ENCODE measurements around the gene TMCC2. TPM values are rescaled to one million over a fixed set of nuclear protein-coding genes. Genes with fewer than 3 reads are reported as not detected.

Gene TMCC2
- total RNA-seq, 2 donors from 2014 or later = 6.8 to 8.9 TPM

DNA sequence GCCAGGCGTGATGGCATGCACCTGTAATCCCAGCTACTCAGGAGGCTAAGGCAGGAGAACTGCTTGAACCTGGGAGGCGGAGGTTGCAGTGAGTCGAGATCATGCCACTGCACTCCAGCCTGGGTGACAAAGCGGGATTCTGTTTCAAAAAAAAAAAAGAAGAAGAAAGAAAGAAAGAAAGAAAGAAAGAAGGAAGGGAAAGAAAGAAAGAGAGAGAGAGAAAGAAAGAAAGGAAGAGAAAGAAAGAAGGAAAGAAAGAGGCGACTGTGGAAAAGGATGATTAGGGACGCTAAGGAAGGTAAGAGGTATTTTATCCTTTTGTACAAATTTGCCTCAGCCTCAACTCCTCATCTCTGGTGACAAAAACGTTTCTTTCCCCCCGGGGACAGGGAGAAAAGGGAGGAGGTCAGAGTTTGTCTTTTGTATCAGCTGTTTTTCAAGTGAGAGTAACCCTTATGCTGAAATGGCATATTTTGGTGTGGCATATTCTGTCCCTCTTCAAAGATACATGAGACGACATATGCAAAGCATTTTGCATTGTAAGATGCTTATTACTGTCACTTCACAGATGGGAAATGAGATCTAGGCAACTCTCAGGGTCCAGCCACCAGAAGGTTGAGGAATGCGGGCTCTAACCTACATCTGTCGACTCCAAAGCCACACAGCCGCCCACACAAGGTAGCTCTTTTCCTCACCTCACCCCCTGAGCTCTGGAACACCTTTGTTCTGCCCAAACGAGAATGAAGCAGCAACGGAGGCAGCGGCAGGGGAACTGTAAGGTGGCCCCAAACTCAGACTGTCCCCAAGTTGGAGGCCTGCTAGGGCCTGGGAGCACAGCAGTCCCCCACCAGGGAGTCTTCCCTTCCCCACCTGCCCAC is 55.8 kb downstream of the TMCC2 start:
- no peak overlapping the region for H3K27ac ChIP-seq
- H3K9me3 ChIP-seq = no peaks in the 10 kb centered on the region
- DNase-seq (ENCODE audit: low spot score) (no peak), ATAC-seq (ENCODE audit: insufficient number of reproducible peaks, low FRiP score, low read depth) (no peak)
- TF ChIP-seq, protein P1, sequence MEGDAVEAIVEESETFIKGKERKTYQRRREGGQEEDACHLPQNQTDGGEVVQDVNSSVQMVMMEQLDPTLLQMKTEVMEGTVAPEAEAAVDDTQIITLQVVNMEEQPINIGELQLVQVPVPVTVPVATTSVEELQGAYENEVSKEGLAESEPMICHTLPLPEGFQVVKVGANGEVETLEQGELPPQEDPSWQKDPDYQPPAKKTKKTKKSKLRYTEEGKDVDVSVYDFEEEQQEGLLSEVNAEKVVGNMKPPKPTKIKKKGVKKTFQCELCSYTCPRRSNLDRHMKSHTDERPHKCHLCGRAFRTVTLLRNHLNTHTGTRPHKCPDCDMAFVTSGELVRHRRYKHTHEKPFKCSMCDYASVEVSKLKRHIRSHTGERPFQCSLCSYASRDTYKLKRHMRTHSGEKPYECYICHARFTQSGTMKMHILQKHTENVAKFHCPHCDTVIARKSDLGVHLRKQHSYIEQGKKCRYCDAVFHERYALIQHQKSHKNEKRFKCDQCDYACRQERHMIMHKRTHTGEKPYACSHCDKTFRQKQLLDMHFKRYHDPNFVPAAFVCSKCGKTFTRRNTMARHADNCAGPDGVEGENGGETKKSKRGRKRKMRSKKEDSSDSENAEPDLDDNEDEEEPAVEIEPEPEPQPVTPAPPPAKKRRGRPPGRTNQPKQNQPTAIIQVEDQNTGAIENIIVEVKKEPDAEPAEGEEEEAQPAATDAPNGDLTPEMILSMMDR (IDR thresholded peaks at IDR 0.05) = no peak
- H3K27me3 ChIP-seq (replicated peaks; ENCODE audit: insufficient read depth) = no peaks in the 10 kb centered on the region
- no peak overlapping the region for H3K4me3 ChIP-seq
- peaks cover 2 to 6% of the 10 kb centered on the region in 2 donors for H3K4me1 ChIP-seq (ENCODE audit: control insufficient read depth in 1 of 2, low read depth in 2 of 2)
- no peaks in the 10 kb centered on the region for H3K36me3 ChIP-seq

DNA sequence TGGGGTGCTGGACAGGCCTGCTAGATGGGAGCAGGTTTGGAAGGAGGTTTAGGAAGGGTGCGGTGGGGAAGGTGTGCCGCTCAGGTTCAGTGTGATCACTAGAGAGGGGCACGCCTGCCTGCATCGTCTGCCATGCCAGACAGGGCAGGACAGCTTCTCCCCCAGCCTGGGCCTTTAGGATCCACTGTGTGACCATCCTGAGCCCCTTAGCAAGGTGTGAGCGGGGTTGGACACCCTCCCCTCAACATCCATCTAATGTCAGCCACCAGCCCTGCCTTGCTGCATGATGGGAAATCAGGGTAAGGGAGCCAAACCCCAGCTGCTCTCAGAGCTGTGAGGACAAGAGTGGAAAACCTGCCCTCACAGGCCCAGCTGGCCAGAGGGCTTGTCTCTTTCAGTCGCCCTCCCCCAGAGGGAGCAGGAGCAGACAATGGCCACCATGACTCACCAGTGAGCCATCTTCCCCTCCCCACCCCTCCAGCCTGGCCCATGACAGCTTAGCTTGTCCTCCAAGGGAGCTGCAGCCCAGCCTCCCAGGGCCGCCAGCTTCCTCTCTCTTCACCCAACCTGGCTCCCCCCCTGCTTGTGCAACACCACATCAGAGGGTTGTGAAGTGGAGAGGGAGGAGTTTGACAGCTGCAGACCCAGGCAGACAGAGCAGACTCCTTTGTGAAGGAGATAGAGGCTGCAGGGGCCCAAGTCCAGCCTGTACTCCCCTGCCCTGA is 56.8 kb downstream of the TMCC2 start:
- H3K36me3 ChIP-seq = no peaks in the 10 kb centered on the region
- H3K27ac ChIP-seq = no peak overlapping the region
- no peak for ATAC-seq (ENCODE audit: insufficient number of reproducible peaks, low FRiP score, low read depth)

DNA sequence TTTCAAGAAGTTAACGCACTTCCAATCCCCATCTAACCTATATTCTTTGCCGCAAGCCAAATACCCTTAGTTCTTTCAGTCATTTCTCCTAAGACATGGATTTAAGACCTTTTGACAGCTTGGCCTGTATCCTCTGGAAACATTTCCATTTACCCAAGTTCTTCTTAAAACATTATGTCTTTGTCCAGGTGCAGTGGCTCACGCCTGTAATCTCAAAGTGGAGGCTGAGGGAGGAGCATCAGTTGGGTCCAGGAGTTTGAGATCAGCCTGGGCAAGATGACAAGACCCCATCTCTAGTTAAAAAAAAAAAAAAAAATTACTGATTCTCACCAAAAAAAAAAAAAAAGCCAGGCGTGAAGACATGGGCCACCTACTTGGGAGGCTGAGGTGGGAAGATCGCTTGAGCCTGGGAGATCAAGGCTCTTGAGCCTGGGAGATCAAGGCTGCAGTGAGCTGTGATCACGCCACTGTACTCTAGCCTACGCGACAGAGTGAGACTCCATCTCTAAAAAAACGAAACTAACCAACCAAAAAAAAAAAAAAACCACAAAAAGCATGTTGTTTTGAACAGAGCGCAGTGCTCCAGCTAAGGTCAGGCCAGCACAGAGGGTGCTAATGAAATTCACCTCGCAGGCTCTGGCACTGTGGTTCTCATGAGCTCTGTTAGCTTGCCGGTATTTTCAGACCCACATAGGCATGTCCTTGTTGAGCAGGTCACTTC is 57.8 kb downstream of the TMCC2 start:
- H3K27me3 ChIP-seq (replicated peaks; ENCODE audit: insufficient read depth) = no peaks in the 10 kb centered on the region

More for the DNA sequence above, 56.8 kb downstream of the TMCC2 start:
- no peaks in the 10 kb centered on the region for H3K27me3 ChIP-seq (replicated peaks; ENCODE audit: insufficient read depth)
- peak; percentile 47 for DNase-seq (ENCODE audit: low spot score)
- TF ChIP-seq, protein P1 (IDR thresholded peaks at IDR 0.05) = no peak
- peaks cover 2 to 6% of the 10 kb centered on the region in 2 donors for H3K4me1 ChIP-seq (ENCODE audit: control insufficient read depth in 1 of 2, low read depth in 2 of 2)
- H3K9me3 ChIP-seq = no peaks in the 10 kb centered on the region
- H3K4me3 ChIP-seq = no peak overlapping the region

DNA sequence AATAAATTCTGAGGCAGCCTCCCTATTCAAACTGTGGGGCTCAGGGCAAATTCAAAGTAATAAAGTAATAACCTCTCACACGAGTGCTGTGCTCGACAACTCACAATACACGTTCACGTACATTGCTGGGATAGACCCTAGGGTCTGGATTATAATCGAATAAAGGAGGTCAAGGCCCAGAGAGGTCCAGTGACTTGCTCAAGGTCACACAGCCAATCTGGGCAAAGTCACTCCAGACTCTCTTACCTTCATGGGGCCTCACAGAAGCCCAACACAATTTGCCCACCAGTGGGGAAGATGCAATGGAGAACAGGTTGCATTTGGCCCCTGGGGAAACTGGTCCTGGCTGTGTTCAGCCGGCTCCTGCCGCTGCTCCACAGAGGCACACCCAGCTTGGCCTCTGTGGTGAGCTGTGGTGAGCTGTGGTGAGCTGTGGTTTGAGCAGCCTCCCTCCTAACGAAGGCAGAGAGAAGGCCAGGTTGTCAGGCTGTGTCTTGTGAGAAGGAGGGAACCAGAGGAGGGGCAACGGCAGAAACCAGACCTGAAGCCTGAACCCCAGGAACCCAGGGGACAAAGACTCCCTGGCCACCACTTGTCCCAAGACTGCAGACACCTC is 58.7 kb downstream of the TMCC2 start:
- H3K27ac ChIP-seq = no peak overlapping the region
- no peak overlapping the region for H3K4me3 ChIP-seq
- ATAC-seq (ENCODE audit: insufficient number of reproducible peaks, low FRiP score, low read depth) = no peak

More for the DNA sequence above, 57.8 kb downstream of the TMCC2 start:
- Histone ChIP-seq H3K27ac (no peak overlapping the region), H3K36me3 (no peaks in the 10 kb centered on the region), H3K9me3 (no peaks in the 10 kb centered on the region), H3K4me1 (ENCODE audit: control insufficient read depth in 1 of 2, low read depth in 2 of 2) (peaks cover 2 to 6% of the 10 kb centered on the region in 2 donors), H3K4me3 (no peak overlapping the region)
- DNase-seq (ENCODE audit: low spot score) (no peak), ATAC-seq (ENCODE audit: insufficient number of reproducible peaks, low FRiP score, low read depth) (no peak)
- TF ChIP-seq, protein P1 (IDR thresholded peaks at IDR 0.05) = no peak

More for the DNA sequence above, 58.7 kb downstream of the TMCC2 start:
- Histone ChIP-seq H3K36me3 (no peaks in the 10 kb centered on the region), H3K4me1 (ENCODE audit: control insufficient read depth in 1 of 2, low read depth in 2 of 2) (peaks cover 2 to 6% of the 10 kb centered on the region in 2 donors), H3K9me3 (no peaks in the 10 kb centered on the region), H3K27me3 (replicated peaks; ENCODE audit: insufficient read depth) (no peaks in the 10 kb centered on the region)
- no peak for DNase-seq (ENCODE audit: low spot score)
- TF ChIP-seq, protein P1 (IDR thresholded peaks at IDR 0.05) = no peak

Measured in thoracic aorta (tissue), 2 donors.